Adrenal gland (tissue), 5 donors: ENCODE data around the gene JPH3.

Source experiments
- POLR2A ChIP-seq, 2 donors: fragments of 450-650 bp; IDR thresholded peaks; one replicate each; pipeline ENCODE4 v1.6.1; 2017; ENCODE audit warnings: antibody characterized with exemption in 2 of 2, mild to moderate bottlenecking in 2 of 2, moderate library complexity in 1 of 2
- TF ChIP-seq, protein P1 (sequence below), 6 experiments: fragments of 450-650 bp in 4 of 6; fragments of 200-600 bp in 2 of 6; sonication (generic) in 1 of 6; IDR thresholded peaks; 1 replicate in 5 of 6; 2 replicates in 1 of 6; pipeline versions ENCODE4 v1.5.1 to v1.8.0; 2016 to 2021; ENCODE audit warnings: antibody characterized with exemption in 6 of 6, mild to moderate bottlenecking in 2 of 6, moderate library complexity in 1 of 6
- donor health status: DM: no; HTN: no; CAD: no.

- TF ChIP-seq, protein P1, sequence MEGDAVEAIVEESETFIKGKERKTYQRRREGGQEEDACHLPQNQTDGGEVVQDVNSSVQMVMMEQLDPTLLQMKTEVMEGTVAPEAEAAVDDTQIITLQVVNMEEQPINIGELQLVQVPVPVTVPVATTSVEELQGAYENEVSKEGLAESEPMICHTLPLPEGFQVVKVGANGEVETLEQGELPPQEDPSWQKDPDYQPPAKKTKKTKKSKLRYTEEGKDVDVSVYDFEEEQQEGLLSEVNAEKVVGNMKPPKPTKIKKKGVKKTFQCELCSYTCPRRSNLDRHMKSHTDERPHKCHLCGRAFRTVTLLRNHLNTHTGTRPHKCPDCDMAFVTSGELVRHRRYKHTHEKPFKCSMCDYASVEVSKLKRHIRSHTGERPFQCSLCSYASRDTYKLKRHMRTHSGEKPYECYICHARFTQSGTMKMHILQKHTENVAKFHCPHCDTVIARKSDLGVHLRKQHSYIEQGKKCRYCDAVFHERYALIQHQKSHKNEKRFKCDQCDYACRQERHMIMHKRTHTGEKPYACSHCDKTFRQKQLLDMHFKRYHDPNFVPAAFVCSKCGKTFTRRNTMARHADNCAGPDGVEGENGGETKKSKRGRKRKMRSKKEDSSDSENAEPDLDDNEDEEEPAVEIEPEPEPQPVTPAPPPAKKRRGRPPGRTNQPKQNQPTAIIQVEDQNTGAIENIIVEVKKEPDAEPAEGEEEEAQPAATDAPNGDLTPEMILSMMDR (IDR thresholded peaks at IDR 0.05): no peak
- no peak for TF ChIP-seq POLR2A (IDR thresholded peaks at IDR 0.05)
Observed at GRCh38 chr16:87742781-87743490, 140.6 kb downstream of the JPH3 start.
